IMR-90 (cell line): ENCODE data around the gene TRAF3. TPM values are rescaled to one million over a fixed set of nuclear protein-coding genes. Genes with fewer than 3 reads are reported as not detected.

Experiments
- ATAC-seq: fragments of 200-7000 bp; cut with Tn5 transposase; 2 replicates; pipeline ENCODE4 v1.9.1; 2020; ENCODE audit warnings: low read depth, mild to moderate bottlenecking, moderate library complexity
- BruUV-seq: library from RNA; stranded (reverse); fragments of 400-500 nt; replicated peaks from 2 replicates; lab custom pipeline; 2021; lab: Mats Ljungman, UMichigan
- CTCF ChIA-PET: fragments of 300-600 bp; formaldehyde crosslinking; extraction: SDS; loops from one replicate; lab custom pipeline; 2021; ENCODE audit warnings: antibody characterized with exemption; lab: Yijun Ruan, JAX
- POLR2A ChIA-PET: fragments of 300-600 bp; sonication (Branson Sonifier 250); formaldehyde crosslinking; loops from one replicate; lab custom pipeline; 2022; ENCODE audit warnings: antibody characterized with exemption; ENCODE audit not compliant: unreplicated experiment; lab: Charles Lee
- DNase-seq: peaks from one replicate; pipeline ENCODE4 v3.0.0; 2013
- H2AFZ ChIP-seq: replicated peaks from 2 replicates; pipeline ENCODE3; 2013; ENCODE audit warnings: low read length, mild to moderate bottlenecking; ENCODE audit not compliant: poor library complexity
- H2AK5ac ChIP-seq: 2 replicates; pipeline ENCODE4 v1.6.1; 2013; ENCODE audit warnings: low read depth, low read length, inconsistent platforms
- H2AK9ac ChIP-seq: replicated peaks from 2 replicates; pipeline ENCODE3; 2013; ENCODE audit warnings: mild to moderate bottlenecking, low read depth, low read length, moderate library complexity; ENCODE audit not compliant: poor library complexity
- H2BK120ac ChIP-seq: 2 replicates; pipeline ENCODE4 v1.6.1; 2013; ENCODE audit warnings: low read depth, low read length, inconsistent platforms
- H2BK15ac ChIP-seq: 3 replicates; pipeline ENCODE4 v1.6.1; 2013; ENCODE audit warnings: low read depth, low read length, inconsistent platforms
- H2BK20ac ChIP-seq: 2 replicates; pipeline ENCODE4 v1.6.1; 2013; ENCODE audit warnings: low read depth, mild to moderate bottlenecking, inconsistent platforms, low read length, moderate library complexity
- H2BK5ac ChIP-seq: 2 replicates; pipeline ENCODE4 v1.6.1; 2013; ENCODE audit warnings: mild to moderate bottlenecking, low read depth, low read length, inconsistent platforms; ENCODE audit not compliant: poor library complexity, severe bottlenecking
- H3K14ac ChIP-seq: replicated peaks from 2 replicates; pipeline ENCODE4 v1.6.1; 2013; ENCODE audit warnings: low read depth, low read length, inconsistent platforms
- H3K18ac ChIP-seq: 2 replicates; pipeline ENCODE4 v1.6.1; 2013; ENCODE audit warnings: low read depth, low read length, control low read depth
- H3K23ac ChIP-seq: 2 replicates; pipeline ENCODE4 v1.6.1; 2013; ENCODE audit warnings: low read depth, low read length, inconsistent platforms
- H3K27ac ChIP-seq: 2 replicates; pipeline ENCODE4 v1.5.1; 2013; ENCODE audit warnings: mild to moderate bottlenecking, control low read depth, low read length; ENCODE audit not compliant: insufficient read depth
- H3K27me3 ChIP-seq: 2 replicates; pipeline ENCODE4 v1.6.1; 2013; ENCODE audit warnings: low read length; ENCODE audit not compliant: control insufficient read depth, insufficient read depth
- H3K36me3 ChIP-seq: 2 replicates; pipeline ENCODE4 v1.6.1; 2013; ENCODE audit warnings: low read length, mixed read lengths; ENCODE audit not compliant: control insufficient read depth, insufficient read depth
- H3K4ac ChIP-seq: 2 replicates; pipeline ENCODE4 v1.6.1; 2013; ENCODE audit warnings: low read depth, low read length, inconsistent platforms
- H3K4me1 ChIP-seq: 2 replicates; pipeline ENCODE4 v1.6.1; 2013; ENCODE audit warnings: low read length, mixed read lengths; ENCODE audit not compliant: control insufficient read depth, insufficient read depth
- H3K4me2 ChIP-seq: 2 replicates; pipeline ENCODE4 v1.6.1; 2013; ENCODE audit warnings: low read depth, mild to moderate bottlenecking, control low read depth, low read length, moderate library complexity
- H3K4me3 ChIP-seq: 2 replicates; pipeline ENCODE4 v1.5.1; 2013; ENCODE audit warnings: low read depth, mild to moderate bottlenecking, control low read depth, low read length, moderate library complexity; ENCODE audit not compliant: insufficient read depth
- H3K56ac ChIP-seq: 2 replicates; pipeline ENCODE4 v1.6.1; 2013; ENCODE audit warnings: low read length, inconsistent platforms; ENCODE audit not compliant: insufficient read depth; ENCODE audit errors: extremely low read depth
- H3K79me1 ChIP-seq, 2 experiments: 2 replicates each; pipeline ENCODE4 v1.6.1; 2013; ENCODE audit warnings: low read length in 2 of 2, inconsistent platforms in 1 of 2, low read depth in 1 of 2
- H3K9ac ChIP-seq: 2 replicates; pipeline ENCODE4 v1.6.1; 2013; ENCODE audit warnings: low read depth, low read length, control low read depth
- H3K9me1 ChIP-seq: 2 replicates; pipeline ENCODE4 v1.6.1; 2013; ENCODE audit warnings: low read length, inconsistent platforms; ENCODE audit not compliant: insufficient read depth
- H3K9me3 ChIP-seq: 2 replicates; pipeline ENCODE4 v1.6.1; 2013; ENCODE audit warnings: low read length; ENCODE audit not compliant: control insufficient read depth, insufficient read depth
- H4K20me1 ChIP-seq: 2 replicates; pipeline ENCODE4 v1.6.1; 2013; ENCODE audit warnings: low read length, inconsistent platforms; ENCODE audit not compliant: insufficient read depth
- H4K5ac ChIP-seq: 2 replicates; pipeline ENCODE4 v1.6.1; 2013; ENCODE audit warnings: mild to moderate bottlenecking, low read depth, low read length, control low read depth
- H4K8ac ChIP-seq, 2 experiments: 2 replicates each; pipeline ENCODE4 v1.6.1; 2013; ENCODE audit warnings: low read depth in 2 of 2, low read length in 2 of 2, control low read depth in 1 of 2, inconsistent platforms in 1 of 2
- H4K91ac ChIP-seq: 2 replicates; pipeline ENCODE4 v1.6.1; 2013; ENCODE audit warnings: low read depth, low read length, inconsistent platforms; ENCODE audit not compliant: insufficient read depth
- NFE2L2 ChIP-seq: fragments of 150-350 bp; IDR thresholded peaks from 2 replicates; pipeline ENCODE4 v1.6.1; 2016; ENCODE audit warnings: low read depth, mild to moderate bottlenecking, low read length
- RAD21 ChIP-seq: IDR thresholded peaks from 2 replicates; pipeline ENCODE4 v1.6.1; 2012; ENCODE audit warnings: low read length, improper control_type of control experiment
- SMC3 ChIP-seq: fragments of 150-350 bp; IDR thresholded peaks from 2 replicates; pipeline ENCODE4 v1.6.1; 2016; ENCODE audit warnings: low read depth, mild to moderate bottlenecking, antibody characterized with exemption, low read length, moderate library complexity
- USF2 ChIP-seq: fragments of 150-350 bp; IDR thresholded peaks from 2 replicates; pipeline ENCODE4 v1.6.1; 2017; ENCODE audit warnings: mild to moderate bottlenecking, antibody characterized with exemption, low read length, low read depth
- WGBS, 2 experiments: methylation state at CpG; one replicate each; pipeline versions ENCODE4 v1.1.5 to v1.1.7; 2013; ENCODE audit warnings: missing lambda C conversion rate in 2 of 2; ENCODE audit not compliant: insufficient read length in 1 of 2; ENCODE audit errors: extremely low coverage in 2 of 2; 5-methylcytosine and 5-hydroxymethylcytosine counted together
- dilution Hi-C: fragments of 300-500 bp; cut with HindIII; formaldehyde crosslinking; loops from one replicate; pipeline ENCODE4 v1.14.3; 2018; ENCODE audit warnings: low sequenced_read_pairs; ENCODE audit not compliant: unreplicated experiment
- in situ Hi-C: fragments of 300-500 bp; cut with MboI; formaldehyde crosslinking; loops from 3 replicates; pipeline ENCODE4 v1.14.3; 2019; ENCODE audit warnings: low sequenced_read_pairs, inconsistent platforms, mixed read lengths
- intact Hi-C: fragments of 100-400 bp; cut with micrococcal nuclease; formaldehyde crosslinking; loops from 2 replicates; pipeline ENCODE4 v1.10.0; 2022
- polyA plus RNA-seq, 3 experiments: library from polyadenylated mRNA; depleted of rRNA; stranded (reverse); fragments of >200 nt; gene quantifications; 2 replicates each; pipeline ENCODE4 v1.2.3, GENCODE V29; 2012; ENCODE audit warnings: low replicate concordance in 1 of 3
- total RNA-seq: library from RNA; depleted of rRNA; stranded (reverse); fragments of >200 nt; gene quantifications from 2 replicates; pipeline ENCODE4 v1.2.3, GENCODE V29; 2012
- TF ChIP-seq, protein P1 (sequence below): fragments of 150-350 bp; IDR thresholded peaks from 2 replicates; pipeline ENCODE4 v1.6.1; 2016; ENCODE audit warnings: low read depth, mild to moderate bottlenecking, low read length, moderate library complexity, borderline replicate concordance

TRAF3 gene
- total and polyA plus RNA-seq, 2 of the 4 experiments (the other 2 are of a cell fraction): 21.2 to 25.3 TPM

DNA sequence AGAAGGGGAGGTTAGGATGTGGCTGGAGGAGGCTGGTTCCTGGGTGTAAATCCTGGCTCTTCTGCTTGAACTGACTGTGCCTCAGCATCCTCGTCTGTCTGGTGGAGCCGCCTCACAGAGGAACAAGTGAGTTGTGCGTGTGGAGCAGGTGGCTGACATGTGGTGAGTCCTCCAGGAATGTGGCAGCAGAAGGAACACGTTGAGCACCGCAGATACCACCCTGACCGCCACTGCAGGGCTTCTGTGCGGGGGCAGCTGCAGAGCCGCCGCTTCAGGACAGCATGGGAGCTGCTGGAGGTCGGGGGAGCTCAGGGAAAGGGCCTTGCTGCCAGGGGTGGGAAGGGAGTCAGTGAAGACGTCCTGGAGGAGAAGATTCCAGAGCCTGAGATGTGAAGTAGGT, 48.9 kb downstream of the TRAF3 start:
- BruUV-seq: no TSS peak
- Histone ChIP-seq H4K5ac (no peak overlapping the region), H3K18ac (no peak overlapping the region), H3K36me3 (0 out of 2 replicates have a peak, but pooled peaks cover 2% of the 10 kb centered on the region), H4K91ac (no peak overlapping the region), H3K4me2 (no peak overlapping the region), H3K27me3 (no peaks in the 10 kb centered on the region), H3K14ac (no peak overlapping the region), H3K4ac (no peak overlapping the region), H2BK5ac (no peak overlapping the region), H3K4me1 (peaks cover 23% of the 10 kb centered on the region), H2BK120ac (no peak overlapping the region), H3K79me1 (peaks cover 53 to 85% of the 10 kb centered on the region in 2 experiments), H2AK9ac (no peak overlapping the region), H3K23ac (no peak overlapping the region), H2BK20ac (no peak overlapping the region), H3K56ac (no peak overlapping the region), H3K9me1 (peaks cover 17% of the 10 kb centered on the region), H2BK15ac (no peak overlapping the region), H2AK5ac (no peak overlapping the region), H4K20me1 (peaks cover 73% of the 10 kb centered on the region), H3K4me3 (no peak overlapping the region), H3K9ac (no peak overlapping the region), H3K27ac (no peak overlapping the region), H2AFZ (no peak overlapping the region), H4K8ac (no peak overlapping the region), H3K9me3 (no peaks in the 10 kb centered on the region)
- ATAC-seq (no peak), DNase-seq (no peak)
- POLR2A ChIA-PET: no interaction called here
- TF ChIP-seq RAD21 (no peak), USF2 (no peak), SMC3 (no peak), NFE2L2 (no peak)
- TF ChIP-seq, protein P1, sequence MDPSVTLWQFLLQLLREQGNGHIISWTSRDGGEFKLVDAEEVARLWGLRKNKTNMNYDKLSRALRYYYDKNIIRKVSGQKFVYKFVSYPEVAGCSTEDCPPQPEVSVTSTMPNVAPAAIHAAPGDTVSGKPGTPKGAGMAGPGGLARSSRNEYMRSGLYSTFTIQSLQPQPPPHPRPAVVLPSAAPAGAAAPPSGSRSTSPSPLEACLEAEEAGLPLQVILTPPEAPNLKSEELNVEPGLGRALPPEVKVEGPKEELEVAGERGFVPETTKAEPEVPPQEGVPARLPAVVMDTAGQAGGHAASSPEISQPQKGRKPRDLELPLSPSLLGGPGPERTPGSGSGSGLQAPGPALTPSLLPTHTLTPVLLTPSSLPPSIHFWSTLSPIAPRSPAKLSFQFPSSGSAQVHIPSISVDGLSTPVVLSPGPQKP: no peak
- CTCF ChIA-PET: no interaction called here
- in situ Hi-C loops: no loop called here
- 85% methylated on average over 6 of the region's 11 CpGs; no CpG with 5 or more reads in 1 of the 2 experiments for WGBS, 2 experiments
- dilution Hi-C loops: no loop called here
- intact Hi-C loops: loop anchor here (5.0 kb wide), 1 partner anchor 44 kb away; no protein-coding TSS in a partner anchor
